HCT116 (cell line): Measurements from ENCODE around the gene CCKAR. TPM values are rescaled to one million over a fixed set of nuclear protein-coding genes. Genes with fewer than 3 reads are reported as not detected.

Experiments used
- ATAC-seq: fragments of 200-7000 bp; cut with Tn5 transposase; 2 replicates; pipeline ENCODE4 v1.9.1; 2020; ENCODE audit warnings: mild to moderate bottlenecking, moderate library complexity
- BruUV-seq: library from RNA; stranded (reverse); fragments of 400-500 nt; replicated peaks from 2 replicates; lab custom pipeline; 2021; lab: Mats Ljungman, UMichigan
- CTCF ChIA-PET: fragments of 300-600 bp; sonication (Branson Sonifier 250); formaldehyde crosslinking; loops from one replicate; lab custom pipeline; 2021; ENCODE audit warnings: antibody characterized with exemption; lab: Charles Lee
- POLR2A ChIA-PET: fragments of 300-600, 350-600 bp; sonication (Branson Sonifier 250); formaldehyde crosslinking; loops from one replicate; lab custom pipeline; 2021; ENCODE audit warnings: antibody characterized with exemption; lab: Charles Lee
- RAD21 ChIA-PET, 2 experiments: fragments of 300-600 bp; sonication (Branson Sonifier 250); formaldehyde crosslinking; loops; one replicate each; lab custom pipeline; 2023; ENCODE audit warnings: low total read pairs in 2 of 2; ENCODE audit not compliant: uncharacterized antibody in 2 of 2, unreplicated experiment in 2 of 2, low non-redundant PET in 1 of 2; lab: Charles Lee
- DNase-seq: peaks from one replicate; pipeline ENCODE4 v3.0.0-alpha.2; 2010; ENCODE audit warnings: low read depth, low spot score
- H2AFZ ChIP-seq: fragments of 200-600 bp; shearing (Covaris generic), sonication (generic); 2 replicates; pipeline ENCODE4 v1.6.1; 2017; ENCODE audit warnings: low read depth, mixed run types, mixed read lengths, antibody characterized with exemption, low read length; ENCODE audit not compliant: poor library complexity, severe bottlenecking
- H3K27ac ChIP-seq: 2 replicates; pipeline ENCODE4 v1.5.1; 2012; ENCODE audit warnings: low read depth, low read length
- H3K27me3 ChIP-seq: fragments of 200-600 bp; sonication (generic); 2 replicates; pipeline ENCODE4 v1.6.1; 2016; ENCODE audit warnings: mixed run types, low read length, mixed read lengths; ENCODE audit not compliant: insufficient read depth
- H3K36me3 ChIP-seq, 2 experiments: fragments of 200-500 bp in 1 of 2; fragments of 200-600 bp in 1 of 2; sonication (Bioruptor generic) in 1 of 2; sonication (generic) in 1 of 2; 2 replicates each; pipeline versions ENCODE4 v1.5.1 to v1.6.1; 2014 to 2016; ENCODE audit warnings: low read length in 2 of 2, inconsistent platforms in 1 of 2, mixed read lengths in 1 of 2, mixed run types in 1 of 2; ENCODE audit not compliant: insufficient read depth in 2 of 2, control insufficient read depth in 1 of 2
- H3K4me1 ChIP-seq, 2 experiments: fragments of 200-600 bp in 1 of 2; sonication (generic) in 1 of 2; 2 replicates each; pipeline versions ENCODE4 v1.5.1 to v1.6.1; 2012 to 2017; ENCODE audit warnings: low read length in 2 of 2, inconsistent platforms in 1 of 2, mild to moderate bottlenecking in 1 of 2, mixed read lengths in 1 of 2, mixed run types in 1 of 2, moderate library complexity in 1 of 2; ENCODE audit not compliant: insufficient read depth in 2 of 2, control insufficient read depth in 1 of 2
- H3K4me2 ChIP-seq: fragments of 200-600 bp; sonication (generic); 2 replicates; pipeline ENCODE4 v1.6.1; 2017; ENCODE audit warnings: mixed run types, low read length, mixed read lengths
- H3K4me3 ChIP-seq, 2 experiments: fragments of 200-600 bp in 1 of 2; sonication (generic) in 1 of 2; replicated peaks in 1 of 2; 2 replicates each; pipeline ENCODE4 v1.5.1; 2011 to 2016; ENCODE audit warnings: low read length in 2 of 2, control low read depth in 1 of 2, low read depth in 1 of 2, mild to moderate bottlenecking in 1 of 2, mixed read lengths in 1 of 2, mixed run types in 1 of 2
- H3K79me2 ChIP-seq: fragments of 200-600 bp; sonication (generic); 2 replicates; pipeline ENCODE4 v1.6.1; 2017; ENCODE audit warnings: mild to moderate bottlenecking, mixed run types, low read length, moderate library complexity, mixed read lengths; ENCODE audit not compliant: insufficient read depth
- H3K9ac ChIP-seq: fragments of 200-600 bp; sonication (generic); 2 replicates; pipeline ENCODE4 v1.6.1; 2016; ENCODE audit warnings: low read length, mixed read lengths
- H3K9me2 ChIP-seq: fragments of 200-600 bp; sonication (generic), shearing (Covaris generic); 2 replicates; pipeline ENCODE4 v1.6.1; 2017; ENCODE audit warnings: mixed run types, mild to moderate bottlenecking, moderate library complexity; ENCODE audit not compliant: insufficient read depth
- H3K9me3 ChIP-seq, 2 experiments: fragments of 200-500 bp in 1 of 2; fragments of 200-600 bp in 1 of 2; sonication (Bioruptor generic) in 1 of 2; sonication (generic) in 1 of 2; 2 replicates each; pipeline ENCODE4 v1.6.1; 2014 to 2017; ENCODE audit warnings: low read length in 2 of 2, mixed read lengths in 2 of 2, inconsistent platforms in 1 of 2, low read depth in 1 of 2, mild to moderate bottlenecking in 1 of 2, mixed run types in 1 of 2, moderate library complexity in 1 of 2; ENCODE audit not compliant: control insufficient read depth in 1 of 2, insufficient read depth in 1 of 2
- H4K20me1 ChIP-seq: fragments of 200-600 bp; sonication (generic), shearing (Covaris generic); 2 replicates; pipeline ENCODE4 v1.6.1; 2017; ENCODE audit warnings: mixed run types, mild to moderate bottlenecking, moderate library complexity; ENCODE audit not compliant: insufficient read depth
- CBX3 ChIP-seq: IDR thresholded peaks from 2 replicates; pipeline ENCODE4 v1.6.1; 2012; ENCODE audit warnings: low read depth
- EZH2 ChIP-seq: fragments of 200-600 bp; sonication (generic); IDR thresholded peaks from 2 replicates; pipeline ENCODE4 v1.6.1; 2017; ENCODE audit warnings: antibody characterized with exemption, mixed run types
- FOSL1 ChIP-seq: IDR thresholded peaks from 2 replicates; pipeline ENCODE4 v1.6.1; 2012; ENCODE audit warnings: low read depth
- JUND ChIP-seq: IDR thresholded peaks from 2 replicates; pipeline ENCODE4 v1.6.1; 2012
- MAX ChIP-seq: IDR thresholded peaks from 2 replicates; pipeline ENCODE4 v1.6.1; 2012
- POLR2A ChIP-seq: IDR thresholded peaks from 2 replicates; pipeline ENCODE4 v1.7.0; 2011; ENCODE audit warnings: borderline replicate concordance; ENCODE audit not compliant: insufficient read depth, insufficient read length; ENCODE audit errors: extremely low read depth
- POLR2AphosphoS5 ChIP-seq: IDR thresholded peaks from 2 replicates; pipeline ENCODE4 v1.6.1; 2011; ENCODE audit warnings: mild to moderate bottlenecking, low read depth, low read length, moderate library complexity
- RAD21 ChIP-seq: IDR thresholded peaks from 2 replicates; pipeline ENCODE4 v1.6.1; 2012; ENCODE audit warnings: low read depth, mild to moderate bottlenecking
- SP1 ChIP-seq: IDR thresholded peaks from 2 replicates; pipeline ENCODE4 v1.6.1; 2012; ENCODE audit warnings: low read depth
- SRF ChIP-seq: IDR thresholded peaks from 2 replicates; pipeline ENCODE4 v1.6.1; 2012; ENCODE audit warnings: low read depth
- ZNF274 ChIP-seq: fragments of 200-500 bp; sonication (Bioruptor generic); IDR thresholded peaks from 2 replicates; pipeline ENCODE4 v1.6.1; 2014; ENCODE audit warnings: mild to moderate bottlenecking, low read depth, low read length, inconsistent platforms
- intact Hi-C: fragments of 100-400 bp; cut with micrococcal nuclease; formaldehyde crosslinking; loops from 2 replicates; pipeline ENCODE4 v1.10.0; 2022
- total RNA-seq: library from RNA; stranded (reverse); gene quantifications from one replicate; pipeline ENCODE4 v1.2.1, GENCODE V29; 2021; ENCODE audit not compliant: unreplicated experiment

The CCKAR gene
- total RNA-seq, 1 experiment from 2014 or later, result not detected

- H3K27me3 ChIP-seq, result no peaks in the 10 kb centered on the region
- H3K36me3 ChIP-seq, result no peaks in the 10 kb centered on the region
- no peak for ATAC-seq
- no peak for DNase-seq
- H3K79me2 ChIP-seq, result no peaks in the 10 kb centered on the region
- H3K4me3 ChIP-seq, result no peak overlapping the region
- H4K20me1 ChIP-seq, result no peaks in the 10 kb centered on the region
- TF ChIP-seq ZNF274 (no peak), JUND (no peak)
- no peaks in the 10 kb centered on the region for H3K4me1 ChIP-seq
- no peak overlapping the region for H3K27ac ChIP-seq
- ChIA-PET POLR2A (no interaction called here), CTCF (no interaction called here), RAD21 (no interaction called here)
- no peak overlapping the region for H2AFZ ChIP-seq
- no peaks in the 10 kb centered on the region for H3K9me2 ChIP-seq
- intact Hi-C loops, result no loop called here
- no peak overlapping the region for H3K4me2 ChIP-seq
- BruUV-seq, result no TSS peak
- H3K9ac ChIP-seq, result no peak overlapping the region
- H3K9me3 ChIP-seq, result no peaks in the 10 kb centered on the region
Measured at GRCh38 chr4:26474551-26474950, 15.7 kb downstream of the CCKAR start.

GRCh38 chr4:26473893-26474292, 16.4 kb downstream of the CCKAR start:
- no peaks in the 10 kb centered on the region for H4K20me1 ChIP-seq
- no peak for DNase-seq
- no peaks in the 10 kb centered on the region for H3K9me2 ChIP-seq
- no TSS peak for BruUV-seq
- RAD21 ChIA-PET, result no interaction called here
- H2AFZ ChIP-seq, result no peak overlapping the region
- H3K4me1 ChIP-seq, result no peaks in the 10 kb centered on the region
- ATAC-seq, result no peak
- H3K27ac ChIP-seq, result no peak overlapping the region
- intact Hi-C loops, result no loop called here
- H3K79me2 ChIP-seq, result no peaks in the 10 kb centered on the region
- H3K36me3 ChIP-seq, result no peaks in the 10 kb centered on the region
- H3K9ac ChIP-seq, result no peak overlapping the region
- H3K4me3 ChIP-seq, result no peak overlapping the region
- H3K9me3 ChIP-seq, result no peaks in the 10 kb centered on the region
- H3K4me2 ChIP-seq, result no peak overlapping the region
- CTCF ChIA-PET, result no interaction called here
- POLR2A ChIA-PET, result no interaction called here
- H3K27me3 ChIP-seq, result no peaks in the 10 kb centered on the region
- TF ChIP-seq POLR2AphosphoS5 (no peak), FOSL1 (no peak), POLR2A (no peak), MAX (no peak), EZH2 (no peak), SRF (no peak), CBX3 (no peak), RAD21 (no peak), SP1 (no peak)
